ENCODE measurements around the gene C1QB. TPM values are rescaled to one million over a fixed set of nuclear protein-coding genes. Genes with fewer than 3 reads are reported as not detected.

C1QB gene
- polyA plus RNA-seq, 3 donors = 3.9 to 15.4 (median 6.4) TPM

GRCh38 chr1:22641906-22642636, 11.0 kb upstream of the C1QB start:
- Histone ChIP-seq H3K9ac (ENCODE audit: insufficient read depth, low read length, poor library complexity, severe bottlenecking) (no peak overlapping the region), H2AFZ (ENCODE audit: insufficient read depth, low read depth, low read length, poor library complexity, severe bottlenecking) (no peak overlapping the region), H3K27me3 (ENCODE audit: control insufficient read depth in 2 of 2, insufficient read depth in 2 of 2, low read length in 2 of 2) (no peaks in the 10 kb centered on the region), H3K4me2 (replicated peaks; ENCODE audit: extremely low read depth, low read length, poor library complexity, severe bottlenecking) (no peak overlapping the region), H3K4me1 (ENCODE audit: control insufficient read depth in 1 of 2, insufficient read depth in 2 of 2, low read length in 2 of 2) (peaks cover 0 to under 1% of the 10 kb centered on the region in 2 donors), H3K36me3 (replicated peaks in 1 of 2; ENCODE audit: control insufficient read depth in 1 of 2, insufficient read depth in 2 of 2, low read length in 2 of 2) (no peaks in the 10 kb centered on the region), H4K20me1 (ENCODE audit: insufficient read depth, low read length) (no peaks in the 10 kb centered on the region), H3K79me2 (ENCODE audit: insufficient read depth, low read length) (no peaks in the 10 kb centered on the region), H3K27ac (ENCODE audit: low read depth in 1 of 2, low read length in 2 of 2) (no peak overlapping the region), H3K9me3 (replicated peaks in 1 of 2; ENCODE audit: control insufficient read depth in 1 of 2, insufficient read depth in 1 of 2, low read length in 2 of 2) (no peaks in the 10 kb centered on the region), H3K4me3 (replicated peaks in 1 of 3; ENCODE audit: low read depth in 2 of 3, low read length in 3 of 3) (no peak overlapping the region)
- Mint-ChIP-seq H3K27ac (no peak overlapping the region), H3K27me3 (ENCODE audit: low read depth in 3 of 3) (peaks cover 6 to 13% (median 7%) of the 10 kb centered on the region in 3 donors), H3K9me3 (no peaks in the 10 kb centered on the region), H3K4me1 (peaks cover 10% of the 10 kb centered on the region), H3K36me3 (no peaks in the 10 kb centered on the region), H3K4me3 (no peak overlapping the region)
- WGBS (ENCODE audit: insufficient coverage) = 26% methylated on average over 3 of the region's 18 CpGs
- intact Hi-C loops (cut with micrococcal nuclease) = loop anchor here (1.0 to 10.0 kb wide), 4 partner anchors 222 to 517 kb away; no protein-coding TSS in a partner anchor
- peak; percentile 85 for TF ChIP-seq CTCF (IDR thresholded peaks at IDR 0.05)
- peak; percentile 25 to 45 (median 36) for DNase-seq

GRCh38 chr1:22643381-22643780, 9.7 kb upstream of the C1QB start, which contains the start of gene C1QC:
C1QC (plus strand) TSS chr1:22643633; CDS start chr1:22644024, 391 bp downstream.
- Histone ChIP-seq H3K4me1 (ENCODE audit: control insufficient read depth in 1 of 2, insufficient read depth in 2 of 2, low read length in 2 of 2) (no peaks in the 10 kb centered on the region), H3K79me2 (ENCODE audit: insufficient read depth, low read length) (no peaks in the 10 kb centered on the region), H2AFZ (ENCODE audit: insufficient read depth, low read depth, low read length, poor library complexity, severe bottlenecking) (no peak within 1 kb of the TSS), H3K4me3 (replicated peaks in 1 of 3; ENCODE audit: low read depth in 2 of 3, low read length in 3 of 3) (no peak within 1 kb of the TSS), H3K36me3 (replicated peaks in 1 of 2; ENCODE audit: control insufficient read depth in 1 of 2, insufficient read depth in 2 of 2, low read length in 2 of 2) (no peaks in the 10 kb centered on the region), H3K9me3 (replicated peaks in 1 of 2; ENCODE audit: control insufficient read depth in 1 of 2, insufficient read depth in 1 of 2, low read length in 2 of 2) (no peaks in the 10 kb centered on the region), H3K27me3 (ENCODE audit: control insufficient read depth in 2 of 2, insufficient read depth in 2 of 2, low read length in 2 of 2) (no peaks in the 10 kb centered on the region), H4K20me1 (ENCODE audit: insufficient read depth, low read length) (no peaks in the 10 kb centered on the region), H3K9ac (ENCODE audit: insufficient read depth, low read length, poor library complexity, severe bottlenecking) (no peak within 1 kb of the TSS), H3K27ac (ENCODE audit: low read depth in 1 of 2, low read length in 2 of 2) (no peak within 1 kb of the TSS), H3K4me2 (replicated peaks; ENCODE audit: extremely low read depth, low read length, poor library complexity, severe bottlenecking) (no peak within 1 kb of the TSS)
- no peak within 1 kb of the TSS for H3K4me3 Mint-ChIP-seq
- WGBS (ENCODE audit: insufficient coverage) = 7% methylated on average over 2 of the region's 8 CpGs
- H3K9me3 Mint-ChIP-seq = no peaks in the 10 kb centered on the region
- TF ChIP-seq CTCF (IDR thresholded peaks at IDR 0.05) = no peak
- no peak for DNase-seq
- peaks cover 6 to 13% (median 10%) of the 10 kb centered on the region in 3 donors for H3K27me3 Mint-ChIP-seq (ENCODE audit: low read depth in 3 of 3)
- H3K27ac Mint-ChIP-seq = no peak within 1 kb of the TSS
- intact Hi-C loops (cut with micrococcal nuclease) = loop anchor here (5.0 to 10.0 kb wide), 3 partner anchors 226 to 519 kb away; no protein-coding TSS in a partner anchor
- H3K36me3 Mint-ChIP-seq = no peaks in the 10 kb centered on the region
- H3K4me1 Mint-ChIP-seq = no peaks in the 10 kb centered on the region
